HG02938 (cell line): ENCODE results near the gene PDE4D.

Experiments used
- ATAC-seq: cut with Tn5 transposase; IDR thresholded peaks from one replicate; pipeline ENCODE4 v1.9.1; 2021; ENCODE audit warnings: mild to moderate bottlenecking, moderate library complexity; ENCODE audit not compliant: unreplicated experiment

Gene PDE4D

GRCh38 chr5:59346514-59346913 is 547.0 kb downstream of the PDE4D start:
- no peak for ATAC-seq

DNA sequence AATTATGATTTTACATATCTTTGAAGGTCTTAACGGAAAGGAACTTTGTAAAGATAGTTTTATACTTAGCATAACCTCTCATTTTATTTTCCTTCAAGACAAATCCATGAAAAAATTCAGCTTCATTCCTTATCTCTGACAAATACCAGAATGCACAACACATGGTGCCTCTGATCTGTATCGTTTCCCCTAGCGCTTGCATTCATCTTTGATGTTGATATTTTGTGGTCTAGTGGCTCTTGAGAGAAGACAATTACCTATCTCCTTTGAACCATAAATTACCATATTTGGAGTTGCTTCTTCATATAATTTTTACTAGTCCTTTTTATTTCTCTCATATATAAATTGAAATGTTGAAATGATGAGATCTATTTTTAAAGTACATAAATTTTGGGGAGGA is 551.3 kb downstream of the PDE4D start:
- ATAC-seq = no peak

DNA sequence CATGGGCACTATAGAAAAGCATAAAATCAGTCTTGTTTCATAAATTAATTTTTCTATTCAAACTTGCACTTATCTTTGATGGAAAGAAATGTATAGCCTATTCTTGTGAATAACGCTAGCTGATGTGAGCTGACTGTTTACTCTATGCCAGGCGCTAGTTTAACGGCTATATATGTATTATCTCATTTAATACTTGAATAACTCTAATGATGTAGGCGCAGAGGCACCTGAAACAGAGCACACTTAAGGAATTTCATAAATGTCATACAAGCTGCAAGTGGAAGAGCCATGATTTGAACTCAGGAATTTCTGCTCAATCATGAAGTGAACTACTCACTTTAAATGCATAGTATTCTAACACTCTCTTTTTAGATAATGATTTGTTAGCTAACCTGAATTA is 551.8 kb downstream of the PDE4D start:
- ATAC-seq = no peak

GRCh38 chr5:59341155-59341554 is 552.4 kb downstream of the PDE4D start:
- no peak for ATAC-seq

DNA sequence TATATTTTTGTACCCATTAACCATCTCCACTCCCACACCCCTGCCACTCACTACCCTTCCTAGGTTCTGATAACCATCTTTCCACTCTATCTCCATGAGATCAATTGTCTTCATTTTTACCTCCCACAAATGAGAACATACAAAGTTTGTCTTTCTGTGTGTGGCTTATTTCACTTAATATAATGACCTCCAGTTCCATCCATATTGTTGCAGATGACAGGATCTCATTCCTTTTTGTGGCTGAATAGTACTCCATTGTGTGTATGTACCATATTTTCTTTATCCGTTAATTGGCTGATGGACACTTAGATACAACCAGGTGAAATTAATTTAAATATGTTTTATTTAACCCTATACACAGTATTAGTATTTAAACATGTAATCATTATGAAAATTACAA is 552.9 kb downstream of the PDE4D start:
- no peak for ATAC-seq

DNA sequence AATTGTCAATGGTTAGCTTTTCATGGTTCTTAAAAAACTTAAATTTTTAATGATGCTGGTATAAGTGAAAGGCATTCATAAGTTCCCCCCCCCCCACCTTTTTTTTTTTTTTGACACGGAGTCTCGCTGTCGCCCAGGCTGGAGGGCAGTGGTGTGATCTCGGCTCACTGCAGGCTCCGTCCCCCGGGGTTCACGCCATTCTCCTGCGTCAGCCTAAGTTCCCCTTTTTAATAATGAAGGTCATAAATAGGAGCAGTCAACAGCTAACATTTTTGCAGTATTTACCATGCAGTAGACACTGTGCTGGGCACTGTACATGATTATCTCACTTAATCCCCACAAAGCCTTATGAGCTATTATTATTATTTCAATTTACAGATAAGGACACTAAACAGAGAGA is 556.3 kb downstream of the PDE4D start:
- ATAC-seq = no peak

DNA sequence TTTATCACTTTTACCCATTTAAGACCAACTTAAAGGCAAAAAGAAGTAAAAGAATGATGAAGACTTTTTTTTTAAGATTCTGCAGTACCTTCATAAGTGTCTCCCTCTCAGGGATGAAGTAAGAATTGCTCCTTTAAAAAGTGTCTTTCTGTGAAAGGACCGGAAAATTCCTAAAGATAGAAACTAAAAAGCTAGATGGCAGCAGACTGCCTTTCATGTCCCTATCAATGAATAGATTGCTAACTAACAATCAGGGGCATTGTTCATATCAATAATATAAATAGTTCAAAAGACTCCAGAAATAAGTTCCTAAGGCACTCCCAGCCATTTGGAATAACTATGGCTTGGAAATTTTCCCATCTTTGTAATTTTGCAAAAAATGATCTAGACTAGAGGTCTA is 558.0 kb downstream of the PDE4D start:
- ATAC-seq = no peak

GRCh38 chr5:59333416-59333815 is 560.1 kb downstream of the PDE4D start:
- ATAC-seq = no peak

DNA sequence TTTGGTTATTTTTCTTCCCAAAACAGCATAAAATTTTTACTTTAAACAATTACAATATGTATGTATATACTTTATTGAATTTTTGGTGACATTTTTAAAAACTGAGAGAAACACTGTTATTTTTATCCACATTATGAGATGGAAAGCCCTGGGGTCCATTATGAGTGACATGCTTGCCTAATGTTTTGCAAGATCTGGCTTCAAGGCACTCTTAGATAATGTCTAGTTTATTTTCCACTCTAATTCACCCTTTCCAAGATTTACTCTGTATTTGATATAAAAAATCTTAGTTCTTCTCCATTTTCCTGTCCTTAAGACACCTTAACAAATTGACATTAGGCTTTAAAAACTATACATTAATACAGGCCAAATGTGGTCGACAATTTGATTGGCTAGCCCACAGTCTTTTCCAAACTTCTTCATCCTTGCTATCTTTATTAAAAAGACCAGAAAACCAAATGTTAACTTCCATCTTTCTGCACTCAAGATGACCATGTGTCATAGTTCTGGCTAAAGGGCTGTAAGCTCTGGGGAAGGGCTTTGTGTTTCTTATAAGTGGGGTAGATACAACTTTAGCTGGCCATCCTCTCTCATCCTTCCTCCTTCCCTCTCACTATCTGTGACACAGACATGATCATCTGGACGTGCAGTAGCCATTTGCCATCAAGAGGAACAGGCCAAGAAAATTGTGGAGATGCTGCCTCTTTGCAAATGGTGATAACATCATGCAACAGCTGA is 561.1 kb downstream of the PDE4D start:
- ATAC-seq = no peak

- ATAC-seq = no peak
These were observed 562.8 kb downstream of the PDE4D start for GRCh38 chr5:59330680-59331079.

DNA sequence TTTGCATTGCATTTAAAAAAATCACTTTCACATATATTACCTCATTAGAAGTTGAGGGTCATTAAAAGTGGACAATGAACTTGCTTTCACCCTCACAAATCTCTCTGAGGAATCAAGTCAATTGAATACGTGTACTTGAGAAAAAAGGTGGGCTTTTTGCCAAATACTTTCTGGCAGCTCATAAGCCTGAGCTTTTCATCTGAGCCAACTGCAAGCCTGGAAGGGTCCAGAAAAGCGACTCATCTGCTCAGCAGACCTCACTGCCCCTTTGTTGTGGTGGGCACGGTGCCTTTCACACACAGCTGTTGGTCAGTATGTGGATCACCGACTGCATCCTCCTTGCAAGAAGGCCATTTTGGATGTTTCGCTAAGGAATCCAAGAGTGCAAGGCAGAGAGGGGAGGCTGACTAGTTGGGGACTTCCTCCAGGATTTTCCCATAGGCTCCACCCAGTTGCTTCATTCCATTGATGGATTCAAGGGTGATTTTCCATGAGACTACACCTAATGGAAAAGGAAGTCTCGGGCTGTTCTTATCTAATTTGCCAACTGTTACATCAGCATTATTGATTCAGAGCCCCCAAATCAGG is 564.7 kb downstream of the PDE4D start:
- ATAC-seq = no peak

- ATAC-seq = no peak
These were observed 566.1 kb downstream of the PDE4D start for GRCh38 chr5:59327191-59327980.

DNA sequence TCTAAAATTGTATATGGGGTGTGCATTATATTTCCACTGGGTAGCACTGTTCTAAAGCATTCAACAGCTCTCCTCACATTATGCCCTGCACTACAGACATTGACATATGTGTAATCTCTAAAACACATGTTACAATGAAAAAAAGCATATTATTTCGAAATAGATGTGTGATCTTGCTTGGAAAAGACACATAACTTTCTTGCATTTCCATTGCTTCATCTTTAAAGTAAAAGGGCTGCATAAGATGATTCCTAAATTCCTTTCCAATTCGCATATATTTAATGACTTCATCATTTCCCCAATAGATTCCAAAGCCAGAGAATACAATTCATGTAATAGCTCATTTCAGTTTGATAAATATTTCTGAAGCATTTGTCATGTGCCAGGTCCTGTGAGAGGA is 566.9 kb downstream of the PDE4D start:
- ATAC-seq = no peak

- ATAC-seq = no peak
These were observed 568.5 kb downstream of the PDE4D start for GRCh38 chr5:59325070-59325469.

- no peak for ATAC-seq
These were observed 570.6 kb downstream of the PDE4D start for GRCh38 chr5:59322894-59323293.

- no peak for ATAC-seq
These were observed 571.5 kb downstream of the PDE4D start for GRCh38 chr5:59322058-59322457.

- ATAC-seq = no peak
These were observed 571.9 kb downstream of the PDE4D start for GRCh38 chr5:59321642-59322041.

DNA sequence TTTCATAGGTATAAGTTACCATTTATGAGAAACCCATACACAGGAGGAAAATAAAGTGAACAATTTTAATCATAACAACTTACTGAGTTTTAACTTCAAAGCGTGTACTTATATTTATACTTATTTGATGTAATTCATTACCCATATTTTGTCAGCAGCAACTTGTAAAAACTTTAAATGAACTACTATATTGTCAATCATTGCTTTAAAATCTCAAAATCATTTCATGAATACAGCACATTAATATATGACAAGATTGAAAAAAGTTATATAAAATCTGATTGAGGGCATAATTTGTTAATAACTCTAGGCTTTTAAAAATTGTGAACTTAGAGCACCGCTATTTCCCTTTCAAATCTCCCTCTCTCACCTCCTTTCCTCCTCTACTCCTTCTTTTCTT is 573.1 kb downstream of the PDE4D start:
- ATAC-seq = no peak

- ATAC-seq = no peak
These were observed 574.3 kb downstream of the PDE4D start for GRCh38 chr5:59319250-59319649.

DNA sequence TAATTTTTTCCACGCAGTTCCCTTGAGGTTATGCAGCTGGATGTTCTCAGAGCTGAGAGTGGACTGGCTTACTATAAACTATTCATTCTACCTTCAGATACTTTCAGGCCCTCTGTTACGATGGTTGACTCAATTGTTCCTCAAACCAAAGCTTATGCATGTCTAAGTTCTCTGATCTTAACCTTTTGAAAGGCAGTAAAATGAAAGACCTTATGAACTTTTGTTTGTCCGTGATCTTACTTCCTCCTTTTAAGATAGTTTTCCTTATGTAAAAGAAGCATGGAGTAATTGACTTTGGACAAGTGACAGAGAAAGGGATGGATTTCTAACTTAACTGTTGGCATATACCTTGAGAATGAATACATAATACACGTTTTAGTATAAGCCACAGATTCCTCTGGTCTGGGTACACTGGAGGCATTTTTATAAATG is 575.7 kb downstream of the PDE4D start:
- no peak for ATAC-seq

DNA sequence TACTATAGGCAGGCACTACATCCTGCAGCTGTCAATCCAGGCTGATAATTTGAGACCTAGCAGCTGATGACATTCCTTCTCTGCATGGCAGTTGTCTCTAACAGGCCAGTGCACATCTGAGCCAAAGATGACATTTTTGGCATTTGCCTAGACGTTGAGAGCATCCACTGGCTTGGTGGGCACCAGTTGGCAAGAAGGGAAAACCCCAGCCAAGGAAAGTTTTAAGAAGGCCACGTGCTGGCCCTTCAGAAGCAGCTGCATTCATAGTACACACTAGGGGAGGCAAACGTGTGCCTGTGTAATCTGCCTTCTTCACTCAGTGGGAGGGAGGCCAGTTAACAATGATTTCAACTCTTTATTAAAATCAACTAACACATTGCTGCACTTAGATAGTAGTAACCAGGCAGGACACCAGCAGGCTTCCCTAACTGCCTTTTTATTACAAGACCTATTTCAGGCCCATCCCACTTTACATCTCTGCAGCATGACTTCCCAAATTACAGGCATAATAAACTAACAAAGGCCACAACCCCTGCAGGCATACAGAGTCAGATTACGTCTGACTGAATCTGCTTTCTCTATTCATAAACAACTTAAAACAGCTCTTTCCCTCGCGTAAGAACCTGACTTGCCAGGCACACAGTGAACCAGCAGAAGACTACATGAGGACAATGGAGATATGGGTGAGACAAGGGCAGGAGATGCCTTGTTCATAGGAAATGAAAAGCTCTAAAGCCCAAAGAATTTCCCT is 576.3 kb downstream of the PDE4D start:
- no peak for ATAC-seq
